Lower lobe of right lung (tissue), 2 donors: ENCODE measurements around the gene NPLOC4. TPM values are rescaled to one million over a fixed set of nuclear protein-coding genes. Genes with fewer than 3 reads are reported as not detected.

Experiments
- ATAC-seq, 2 donors: fragments of 200-7000 bp; cut with Tn5 transposase; one replicate each; pipeline ENCODE4 v1.9.1; 2020 to 2022; ENCODE audit warnings: mild to moderate bottlenecking in 2 of 2, moderate library complexity in 2 of 2
- DNase-seq: peaks from one replicate; pipeline ENCODE4 v3.0.0-alpha.2; 2020
- H3K27ac ChIP-seq: fragments of 200-600 bp; one replicate; pipeline ENCODE4 v1.8.0; 2022
- H3K27me3 ChIP-seq: fragments of 200-600 bp; one replicate; pipeline ENCODE4 v1.8.0; 2022; ENCODE audit warnings: low read depth
- H3K36me3 ChIP-seq: fragments of 200-600 bp; one replicate; pipeline ENCODE4 v1.8.0; 2022; ENCODE audit warnings: mild to moderate bottlenecking
- H3K4me1 ChIP-seq: fragments of 200-600 bp; one replicate; pipeline ENCODE4 v1.8.0; 2022
- H3K4me3 ChIP-seq: fragments of 200-600 bp; one replicate; pipeline ENCODE4 v1.8.0; 2022; ENCODE audit warnings: mild to moderate bottlenecking
- H3K9me3 ChIP-seq: fragments of 200-600 bp; one replicate; pipeline ENCODE4 v1.8.0; 2022
- intact Hi-C: fragments of 100-400 bp; cut with DNase I; formaldehyde crosslinking; loops from one replicate; pipeline ENCODE4 v1.11.0; 2022
- total RNA-seq: library from RNA; stranded (reverse); fragmentation: NEBNext Ultra II Directional; extraction: Animal tissue kit (Norgen Biotek cat#: 25700); gene quantifications from one replicate; pipeline ENCODE4 v1.2.1, GENCODE V29; 2021
- TF ChIP-seq, protein P1 (sequence below): fragments of 200-600 bp; IDR thresholded peaks from one replicate; pipeline ENCODE4 v1.8.0; 2022; ENCODE audit warnings: antibody characterized with exemption, mild to moderate bottlenecking
- donor health status: DM: no; HTN: yes; CAD: no; lungs with severe emphysema.

The NPLOC4 gene
- total RNA-seq, 1 donor from 2014 or later: 69.6 TPM

DNA sequence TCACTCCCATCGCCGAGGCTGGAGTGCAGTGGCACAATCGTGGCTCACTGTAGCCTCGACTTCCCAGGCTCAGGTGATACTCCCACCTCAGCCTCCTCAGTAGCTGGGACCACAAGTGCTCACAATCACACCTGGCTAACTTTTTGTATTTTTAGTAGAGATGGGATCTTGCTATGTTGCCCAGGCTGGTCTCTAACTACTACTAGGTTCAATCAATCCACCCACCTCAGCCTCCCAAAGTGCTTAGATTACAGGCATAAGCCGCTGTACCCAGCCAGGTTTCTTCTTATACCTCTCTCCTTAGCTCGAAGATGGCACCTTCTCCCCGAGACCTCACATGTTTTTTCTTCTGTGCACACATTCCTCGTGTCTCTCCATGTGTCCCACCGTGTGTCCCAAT, 3.1 kb upstream of the NPLOC4 start:
- Histone ChIP-seq H3K4me3 (no peak overlapping the region), H3K9me3 (no peaks in the 10 kb centered on the region), H3K27ac (no peak overlapping the region), H3K4me1 (peaks cover 17% of the 10 kb centered on the region), H3K27me3 (no peaks in the 10 kb centered on the region), H3K36me3 (no peaks in the 10 kb centered on the region)
- TF ChIP-seq, protein P1, sequence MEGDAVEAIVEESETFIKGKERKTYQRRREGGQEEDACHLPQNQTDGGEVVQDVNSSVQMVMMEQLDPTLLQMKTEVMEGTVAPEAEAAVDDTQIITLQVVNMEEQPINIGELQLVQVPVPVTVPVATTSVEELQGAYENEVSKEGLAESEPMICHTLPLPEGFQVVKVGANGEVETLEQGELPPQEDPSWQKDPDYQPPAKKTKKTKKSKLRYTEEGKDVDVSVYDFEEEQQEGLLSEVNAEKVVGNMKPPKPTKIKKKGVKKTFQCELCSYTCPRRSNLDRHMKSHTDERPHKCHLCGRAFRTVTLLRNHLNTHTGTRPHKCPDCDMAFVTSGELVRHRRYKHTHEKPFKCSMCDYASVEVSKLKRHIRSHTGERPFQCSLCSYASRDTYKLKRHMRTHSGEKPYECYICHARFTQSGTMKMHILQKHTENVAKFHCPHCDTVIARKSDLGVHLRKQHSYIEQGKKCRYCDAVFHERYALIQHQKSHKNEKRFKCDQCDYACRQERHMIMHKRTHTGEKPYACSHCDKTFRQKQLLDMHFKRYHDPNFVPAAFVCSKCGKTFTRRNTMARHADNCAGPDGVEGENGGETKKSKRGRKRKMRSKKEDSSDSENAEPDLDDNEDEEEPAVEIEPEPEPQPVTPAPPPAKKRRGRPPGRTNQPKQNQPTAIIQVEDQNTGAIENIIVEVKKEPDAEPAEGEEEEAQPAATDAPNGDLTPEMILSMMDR: no peak
- DNase-seq (no peak), ATAC-seq (no peak)
- intact Hi-C loops: no loop called here

DNA sequence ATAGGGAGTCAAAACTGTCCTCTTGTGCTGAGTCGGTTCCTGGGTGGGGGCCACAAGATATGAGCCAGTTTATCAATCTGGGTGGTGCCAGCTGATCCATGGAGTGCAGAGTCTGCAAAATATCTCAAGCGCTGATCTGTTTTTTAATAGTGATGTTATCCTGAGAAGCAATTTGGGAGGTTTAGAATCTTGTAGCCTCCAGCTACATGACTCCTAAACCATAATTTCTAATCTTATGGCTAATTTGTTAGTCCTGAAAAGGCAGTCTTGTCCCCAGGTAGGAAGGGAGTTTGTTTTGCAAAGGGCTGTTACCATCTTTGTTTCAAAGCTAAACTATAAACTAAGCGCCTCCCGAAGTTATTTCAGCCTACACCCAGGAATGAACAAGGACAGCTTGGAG, 1.8 kb upstream of the NPLOC4 start:
- intact Hi-C loops: no loop called here
- no peak for ATAC-seq

DNA sequence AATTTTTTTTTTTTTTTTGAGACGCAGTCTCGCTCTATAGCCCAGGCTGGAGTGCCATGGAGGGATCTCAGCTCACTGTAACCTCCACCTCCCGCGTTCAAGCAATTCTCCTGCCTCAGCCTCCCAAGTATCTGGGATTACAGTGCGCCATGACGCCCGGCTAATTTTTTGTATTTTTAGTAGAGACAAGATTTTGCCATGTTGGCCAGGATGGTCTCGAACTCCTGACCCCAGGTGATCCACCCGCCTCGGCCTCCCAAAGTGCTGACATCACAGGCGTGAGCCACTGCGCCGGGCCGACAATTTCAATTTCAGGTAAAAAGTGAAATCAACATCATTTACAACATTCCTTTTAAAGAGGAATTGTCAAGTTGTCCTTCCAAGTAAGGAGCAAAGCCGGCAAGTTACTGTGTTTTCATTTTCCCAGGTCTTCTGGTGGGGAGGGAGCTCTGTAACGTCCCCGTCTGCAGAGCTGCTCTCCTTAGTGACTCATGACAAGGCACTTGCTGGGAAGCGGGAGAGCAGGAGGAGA, 873 bp downstream of the NPLOC4 start:
- H3K4me3 ChIP-seq: peak overlapping the region; percentile 74
- H3K4me1 ChIP-seq: peaks cover 32% of the 10 kb centered on the region
- TF ChIP-seq, protein P1: no peak
- ATAC-seq: peak; percentile 76 to 82
- DNase-seq: no peak
- H3K27me3 ChIP-seq: no peaks in the 10 kb centered on the region
- H3K9me3 ChIP-seq: no peaks in the 10 kb centered on the region
- no peaks in the 10 kb centered on the region for H3K36me3 ChIP-seq
- H3K27ac ChIP-seq: peak overlapping the region; percentile 91
- intact Hi-C loops: no loop called here

More for the DNA sequence above, 1.8 kb upstream of the NPLOC4 start:
- no peak overlapping the region for H3K27ac ChIP-seq
- no peaks in the 10 kb centered on the region for H3K36me3 ChIP-seq
- peaks cover 30% of the 10 kb centered on the region for H3K4me1 ChIP-seq
- DNase-seq: no peak
- H3K4me3 ChIP-seq: no peak overlapping the region
- H3K27me3 ChIP-seq: no peaks in the 10 kb centered on the region
- H3K9me3 ChIP-seq: no peaks in the 10 kb centered on the region
- TF ChIP-seq, protein P1: no peak

DNA sequence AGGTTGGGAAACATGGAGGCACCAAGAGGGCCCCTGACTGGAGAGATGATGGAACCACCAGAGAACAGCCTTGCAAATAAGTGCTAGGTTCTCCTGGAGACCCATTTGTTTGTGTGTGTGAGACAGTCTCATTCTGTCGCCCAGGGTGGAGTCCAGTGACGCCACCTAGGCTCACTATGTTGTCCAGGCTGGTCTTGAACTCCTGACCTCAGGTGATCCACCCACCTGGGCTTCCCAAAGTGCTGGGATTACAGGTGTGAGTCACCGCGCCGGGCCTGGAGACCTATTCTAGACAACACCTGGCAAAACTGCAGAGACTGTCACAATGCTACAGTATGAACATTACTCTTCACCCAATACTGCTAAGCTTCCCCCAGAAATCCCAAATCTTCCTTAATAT, 1.5 kb downstream of the NPLOC4 start:
- Histone ChIP-seq H3K36me3 (peaks cover 2% of the 10 kb centered on the region), H3K4me3 (peak overlapping the region; percentile 74), H3K27ac (peak overlapping the region; percentile 91), H3K4me1 (peaks cover 32% of the 10 kb centered on the region), H3K9me3 (no peaks in the 10 kb centered on the region), H3K27me3 (no peaks in the 10 kb centered on the region)
- TF ChIP-seq, protein P1: no peak
- no peak for ATAC-seq
- DNase-seq: no peak
- intact Hi-C loops: no loop called here

DNA sequence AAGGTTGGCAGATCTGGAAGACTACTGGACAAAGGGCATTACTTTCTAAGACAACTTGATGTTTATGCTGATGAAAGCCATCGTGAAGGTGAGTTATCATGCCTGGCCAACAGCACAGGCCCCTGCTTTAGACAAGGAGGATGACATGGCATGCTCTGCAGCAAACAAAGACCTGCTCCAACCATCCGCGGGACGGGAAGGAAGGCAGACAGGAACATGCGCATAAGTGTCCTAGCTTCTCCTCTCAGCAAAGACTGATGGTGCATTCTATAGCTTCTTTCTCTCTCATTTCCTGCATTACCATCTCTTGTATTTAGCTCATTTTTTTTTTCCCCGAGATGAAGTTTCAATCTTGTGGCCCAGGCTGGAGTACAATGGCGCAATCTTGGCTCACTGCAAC, 5.4 kb downstream of the NPLOC4 start:
- ATAC-seq (no peak), DNase-seq (no peak)
- TF ChIP-seq, protein P1: no peak
- Histone ChIP-seq H3K4me1 (peaks cover 27% of the 10 kb centered on the region), H3K36me3 (peaks cover 41% of the 10 kb centered on the region), H3K27ac (no peak overlapping the region), H3K9me3 (no peaks in the 10 kb centered on the region), H3K4me3 (no peak overlapping the region), H3K27me3 (no peaks in the 10 kb centered on the region)
- intact Hi-C loops: no loop called here

DNA sequence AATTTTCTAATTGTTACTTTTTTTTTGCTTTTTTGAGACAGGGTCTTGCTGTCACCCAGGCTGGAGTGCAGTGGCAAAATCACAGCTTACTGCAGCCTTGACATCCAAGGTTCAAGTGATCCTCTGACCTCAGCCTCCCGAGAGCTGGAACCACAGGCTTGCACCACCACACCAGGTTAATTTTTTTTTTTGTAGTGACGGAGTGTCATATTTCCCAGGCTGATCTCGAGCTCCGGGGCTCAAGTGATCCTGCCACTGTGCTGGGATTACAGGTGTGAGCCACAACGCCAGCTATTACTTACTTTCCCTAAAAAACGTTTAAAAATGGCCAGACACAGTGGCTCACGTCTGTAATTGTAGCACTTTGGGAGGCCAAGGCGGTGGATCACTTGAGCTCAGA, 6.6 kb downstream of the NPLOC4 start:
- DNase-seq: no peak
- Histone ChIP-seq H3K4me3 (no peak overlapping the region), H3K27ac (no peak overlapping the region), H3K9me3 (no peaks in the 10 kb centered on the region), H3K27me3 (no peaks in the 10 kb centered on the region), H3K4me1 (peaks cover 18% of the 10 kb centered on the region), H3K36me3 (peaks cover 53% of the 10 kb centered on the region)
- TF ChIP-seq, protein P1: no peak
- intact Hi-C loops: no loop called here
- no peak for ATAC-seq
